Activated T-helper 1 cell treated with anti-CD3 and anti-CD28 coated beads, Interleukin-2, amount 50 U/mL, for 16 hours (primary cell): ENCODE data around the gene SBF2.
"Not testable (repeated sequence)": the region's sequence is repeated elsewhere in the genome, so short reads cannot be mapped to it uniquely, and the experiment has no call there.

Experiments
- DNase-seq, 2 donors: peaks; one replicate each; pipeline ENCODE4 v3.0.0-alpha.2; 2020; ENCODE audit warnings: low read depth in 1 of 2, low spot score in 1 of 2

SBF2 gene

DNA sequence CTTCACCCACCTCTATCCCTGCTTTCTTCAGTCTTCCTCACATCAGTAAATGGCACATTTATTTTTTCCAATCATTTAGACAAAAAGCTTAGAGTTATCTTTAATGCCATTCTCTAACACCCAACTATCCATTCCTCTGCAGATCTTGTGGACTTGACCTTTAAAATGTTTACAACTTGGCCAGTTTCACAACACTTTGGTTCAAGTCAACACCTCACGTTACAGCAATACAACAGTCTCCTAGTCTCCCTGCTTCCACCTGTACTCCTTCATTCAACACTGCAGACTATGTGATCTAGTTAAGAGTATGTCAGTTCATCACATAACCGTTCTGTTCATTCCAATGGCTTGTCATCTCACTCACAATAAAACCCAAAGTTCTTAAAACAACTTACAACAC, 325.0 kb downstream of the SBF2 start:
- DNase-seq, result no peak

DNA sequence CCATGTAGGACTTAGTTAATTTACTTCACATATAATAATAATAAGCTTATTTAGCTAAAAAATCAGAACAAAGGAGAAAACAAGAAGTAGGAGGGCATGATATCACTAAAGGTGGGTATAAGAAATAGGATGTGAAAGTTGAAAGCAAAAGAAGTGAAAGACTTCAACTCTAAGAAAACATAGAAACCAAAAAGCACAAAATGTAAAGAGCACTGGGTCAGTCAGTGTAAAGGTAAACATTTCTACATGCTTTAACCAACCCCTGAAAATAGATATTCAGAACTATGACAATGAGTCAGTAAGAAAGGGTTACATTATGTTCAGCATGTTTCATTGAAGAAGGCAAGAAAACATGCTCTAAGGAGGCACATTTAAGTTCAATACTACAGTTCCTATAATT, 331.3 kb downstream of the SBF2 start:
- DNase-seq, result no peak

- no peak for DNase-seq
Measured at GRCh38 chr11:9957072-9957471, 336.9 kb downstream of the SBF2 start.

GRCh38 chr11:9956483-9956882, 337.5 kb downstream of the SBF2 start:
- no peak for DNase-seq

GRCh38 chr11:9955391-9955790, 338.6 kb downstream of the SBF2 start:
- DNase-seq, result no peak

DNA sequence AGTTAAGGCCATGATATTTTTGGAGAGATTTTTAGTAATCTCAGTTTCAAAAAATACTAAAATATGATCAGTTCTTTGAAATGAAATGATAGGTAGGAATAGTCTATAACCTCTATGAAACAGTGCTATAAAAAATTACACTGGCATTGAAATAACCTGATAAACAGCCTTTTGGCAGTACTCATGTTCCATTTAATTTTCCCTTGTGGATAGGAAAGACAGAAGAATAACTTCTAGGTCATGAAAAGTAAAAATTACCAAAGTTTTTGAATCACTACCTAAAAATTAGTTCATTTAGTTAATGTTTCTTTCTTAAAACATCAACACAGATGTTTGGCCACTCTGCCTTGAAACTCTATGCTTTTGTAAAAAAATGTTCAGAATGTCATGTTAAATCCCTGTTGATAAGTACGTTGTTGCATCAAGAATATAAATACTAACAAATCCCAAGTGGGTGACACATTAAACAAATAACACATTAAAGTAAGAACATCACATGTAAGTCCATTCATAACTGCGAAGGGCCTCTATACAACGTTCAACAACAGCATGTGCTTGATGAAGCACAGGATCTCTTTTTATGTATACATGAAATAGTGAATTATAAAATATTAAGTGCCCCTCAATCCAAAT, 339.9 kb downstream of the SBF2 start:
- no peak for DNase-seq

DNA sequence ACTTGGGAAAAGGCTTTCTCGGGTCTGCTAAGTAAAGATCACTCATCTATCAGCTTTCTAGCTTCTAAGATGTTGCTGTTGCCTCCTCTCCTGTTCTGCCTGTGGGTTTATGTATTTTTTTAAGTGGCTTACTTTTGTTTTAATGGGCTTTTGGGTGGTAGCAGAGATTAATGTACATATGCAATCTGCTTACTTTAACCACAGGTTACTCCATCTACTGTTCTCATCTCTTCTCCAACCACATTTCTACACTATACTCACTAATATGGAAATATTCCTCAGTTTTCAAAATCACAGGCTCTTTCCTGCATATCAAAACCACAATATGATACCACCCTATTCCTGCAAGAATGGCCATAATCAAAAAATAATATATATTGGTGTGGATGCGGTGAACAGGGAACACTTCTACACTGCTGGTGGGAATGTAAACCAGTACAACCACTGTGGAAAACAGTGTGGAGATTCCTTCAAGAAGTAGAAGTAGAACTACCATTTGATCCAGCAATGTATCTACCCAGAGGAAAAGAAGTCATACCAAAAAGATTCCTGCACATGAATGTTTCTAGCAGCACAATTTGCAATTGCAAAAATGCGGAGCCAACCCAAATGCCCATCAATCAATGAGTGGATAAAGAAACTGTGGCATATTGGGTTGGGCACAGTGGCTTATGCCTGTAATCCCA, 341.4 kb downstream of the SBF2 start:
- DNase-seq, result no peak

GRCh38 chr11:9951807-9952206, 342.2 kb downstream of the SBF2 start:
- DNase-seq, result no peak

DNA sequence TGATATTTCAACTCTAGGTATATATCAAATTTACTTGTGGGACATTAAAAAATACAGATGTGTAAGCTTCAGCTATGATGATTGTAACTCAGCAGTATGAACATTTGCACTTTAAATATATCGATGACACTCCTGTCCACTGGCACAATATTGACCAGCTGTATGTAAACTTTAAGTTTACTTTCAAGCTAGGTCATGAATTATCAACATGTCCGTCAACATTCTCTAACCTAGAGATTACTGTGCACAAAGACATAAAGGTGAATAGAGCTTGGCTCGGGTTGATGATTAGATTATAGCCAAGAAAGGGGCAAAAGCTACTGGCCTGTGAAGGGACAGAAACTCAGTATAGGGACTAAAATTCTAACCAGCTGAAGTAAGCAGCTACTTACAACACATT, 343.6 kb downstream of the SBF2 start:
- no peak for DNase-seq

GRCh38 chr11:9947231-9947864, 346.7 kb downstream of the SBF2 start:
- DNase-seq, result no peak

- not testable (repeated sequence) for DNase-seq
Measured at GRCh38 chr11:9945680-9946079, 348.3 kb downstream of the SBF2 start.

DNA sequence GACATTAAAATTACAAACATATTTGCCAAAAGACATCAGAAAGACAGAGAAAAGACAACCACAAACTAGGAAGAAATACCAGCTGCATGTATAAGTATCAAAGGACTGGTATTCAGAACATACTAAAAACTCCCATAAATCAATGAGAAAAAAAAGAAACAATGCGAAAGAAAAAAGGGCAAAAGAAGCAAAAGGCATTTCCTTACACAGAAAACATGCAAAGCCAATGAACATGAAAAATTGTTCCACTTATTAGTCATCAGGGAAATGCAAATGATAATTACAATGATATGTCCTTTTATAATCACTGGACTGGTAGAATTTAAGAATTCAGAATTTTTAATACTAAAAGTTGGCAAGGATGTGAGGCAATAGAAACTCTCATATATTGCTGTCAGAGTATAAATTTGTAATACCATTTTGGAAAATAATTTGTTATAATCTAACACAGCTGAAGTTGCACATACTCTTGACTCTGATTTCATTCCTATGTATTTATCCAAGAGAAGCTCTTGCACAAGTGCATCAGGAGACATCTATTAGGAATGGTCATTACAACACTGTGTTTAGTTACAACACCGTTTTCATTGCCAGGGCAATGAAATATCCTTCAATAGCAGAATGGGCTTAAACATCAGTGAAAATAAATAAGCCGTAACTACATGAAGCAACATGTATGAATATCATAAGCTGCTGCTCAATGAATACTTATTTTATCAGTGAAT, 350.5 kb downstream of the SBF2 start:
- no peak for DNase-seq

DNA sequence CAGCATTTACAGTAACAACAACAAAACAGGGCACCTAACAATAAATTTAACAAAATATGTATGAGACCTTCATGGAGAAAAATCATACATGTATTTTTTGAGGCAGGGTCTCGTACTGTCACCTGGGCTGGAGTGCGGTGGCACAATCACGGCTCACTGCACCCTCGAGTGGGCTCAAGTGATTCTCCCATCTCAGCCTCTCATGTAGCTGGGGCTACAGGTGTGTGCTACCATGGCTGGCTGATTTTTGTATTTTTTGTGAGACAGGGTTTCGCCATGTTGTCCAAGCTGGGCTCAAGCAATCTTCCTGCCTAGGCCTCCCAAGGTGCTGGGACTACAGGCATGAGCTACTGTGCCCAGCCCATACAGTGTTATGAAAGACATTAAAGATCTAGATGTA, 352.0 kb downstream of the SBF2 start:
- no peak for DNase-seq

- not testable (repeated sequence) for DNase-seq
Measured at GRCh38 chr11:9939150-9939549, 354.9 kb downstream of the SBF2 start.

GRCh38 chr11:9936754-9937153, 357.3 kb downstream of the SBF2 start:
- DNase-seq, result no peak

- DNase-seq, result not testable (repeated sequence)
Measured at GRCh38 chr11:9932843-9933242, 361.2 kb downstream of the SBF2 start.

GRCh38 chr11:9930562-9931331, 363.3 kb downstream of the SBF2 start:
- not testable (repeated sequence) for DNase-seq

GRCh38 chr11:9927670-9928069, 366.3 kb downstream of the SBF2 start:
- DNase-seq, result no peak

DNA sequence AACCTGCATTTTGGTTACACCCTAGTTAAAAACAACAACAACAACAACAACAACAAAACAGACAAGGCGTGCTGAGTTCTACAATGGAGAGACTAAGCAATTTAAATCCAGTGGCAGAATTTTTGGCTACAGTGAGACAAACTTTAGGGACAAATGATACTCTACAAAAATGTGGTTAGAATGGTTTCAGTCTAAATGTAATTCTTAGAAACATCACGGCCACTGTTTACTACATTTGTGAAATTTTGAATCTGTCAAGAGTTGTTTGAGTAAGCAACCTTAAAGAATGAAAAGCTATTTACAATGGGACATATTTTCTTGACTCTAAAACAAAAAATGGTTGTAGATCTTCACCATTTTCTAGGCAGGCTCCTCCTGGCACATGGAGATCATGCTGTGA, 370.7 kb downstream of the SBF2 start:
- DNase-seq, result no peak

DNA sequence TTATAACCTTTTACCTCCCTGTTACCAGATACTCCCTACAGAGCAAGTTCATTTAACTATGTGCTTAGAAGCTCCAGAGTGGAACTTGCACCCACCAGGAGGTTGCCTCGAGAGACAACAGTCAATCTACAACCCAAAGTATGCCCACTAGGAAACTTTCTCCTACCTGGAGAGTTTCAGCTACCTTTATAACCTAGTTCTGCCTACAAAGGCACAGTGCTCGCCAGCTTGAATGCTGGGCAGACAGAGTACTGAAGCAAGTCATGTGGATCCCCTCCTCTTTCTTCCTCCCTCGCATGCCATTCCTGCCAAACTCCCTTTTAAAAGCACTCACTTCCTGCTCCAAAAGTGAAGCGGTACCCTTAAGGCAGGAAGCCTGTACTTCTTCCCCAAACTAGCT, 371.2 kb downstream of the SBF2 start:
- no peak for DNase-seq

DNA sequence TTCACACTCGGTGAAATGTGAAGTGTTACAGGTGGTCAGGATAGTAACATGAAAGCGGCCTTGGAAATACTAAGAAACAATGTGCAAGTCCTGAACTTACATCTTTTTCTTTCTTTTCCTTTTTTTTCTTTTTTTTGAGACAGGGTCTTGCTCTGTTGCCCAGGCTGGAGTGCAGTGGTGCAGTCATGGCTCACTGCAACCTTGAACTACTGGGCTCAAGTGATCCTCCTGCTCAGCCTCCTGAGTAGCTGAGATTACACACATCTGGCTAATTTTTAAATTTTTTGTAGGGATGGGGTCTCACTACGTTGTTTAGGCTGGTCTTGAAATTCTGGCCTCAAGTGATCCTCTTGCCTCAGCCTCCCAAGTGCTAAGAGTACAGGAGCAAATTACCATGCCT, 377.5 kb downstream of the SBF2 start:
- no peak for DNase-seq
